Measurements from ENCODE around the gene SYT9.

SYT9 gene

GRCh38 chr11:7422544-7423331 is 171.0 kb downstream of the SYT9 start:
- Mint-ChIP-seq H3K27me3 (ENCODE audit: low read depth, poor library complexity) (peaks cover 20% of the 10 kb centered on the region), H3K4me1 (peaks cover 6% of the 10 kb centered on the region), H3K36me3 (ENCODE audit: low read depth) (no peaks in the 10 kb centered on the region), H3K27ac (no peak overlapping the region), H3K4me3 (no peak overlapping the region), H3K9me3 (no peaks in the 10 kb centered on the region)
- no peak for DNase-seq
- TF ChIP-seq, protein P1, sequence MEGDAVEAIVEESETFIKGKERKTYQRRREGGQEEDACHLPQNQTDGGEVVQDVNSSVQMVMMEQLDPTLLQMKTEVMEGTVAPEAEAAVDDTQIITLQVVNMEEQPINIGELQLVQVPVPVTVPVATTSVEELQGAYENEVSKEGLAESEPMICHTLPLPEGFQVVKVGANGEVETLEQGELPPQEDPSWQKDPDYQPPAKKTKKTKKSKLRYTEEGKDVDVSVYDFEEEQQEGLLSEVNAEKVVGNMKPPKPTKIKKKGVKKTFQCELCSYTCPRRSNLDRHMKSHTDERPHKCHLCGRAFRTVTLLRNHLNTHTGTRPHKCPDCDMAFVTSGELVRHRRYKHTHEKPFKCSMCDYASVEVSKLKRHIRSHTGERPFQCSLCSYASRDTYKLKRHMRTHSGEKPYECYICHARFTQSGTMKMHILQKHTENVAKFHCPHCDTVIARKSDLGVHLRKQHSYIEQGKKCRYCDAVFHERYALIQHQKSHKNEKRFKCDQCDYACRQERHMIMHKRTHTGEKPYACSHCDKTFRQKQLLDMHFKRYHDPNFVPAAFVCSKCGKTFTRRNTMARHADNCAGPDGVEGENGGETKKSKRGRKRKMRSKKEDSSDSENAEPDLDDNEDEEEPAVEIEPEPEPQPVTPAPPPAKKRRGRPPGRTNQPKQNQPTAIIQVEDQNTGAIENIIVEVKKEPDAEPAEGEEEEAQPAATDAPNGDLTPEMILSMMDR (IDR thresholded peaks at IDR 0.05) = no peak

- TF ChIP-seq, protein P1 (IDR thresholded peaks at IDR 0.05) = no peak
- Mint-ChIP-seq H3K4me1 (peaks cover 9% of the 10 kb centered on the region), H3K27me3 (ENCODE audit: low read depth, poor library complexity) (peaks cover 26% of the 10 kb centered on the region)
Measured at GRCh38 chr11:7423946-7424345, 172.2 kb downstream of the SYT9 start.

DNA sequence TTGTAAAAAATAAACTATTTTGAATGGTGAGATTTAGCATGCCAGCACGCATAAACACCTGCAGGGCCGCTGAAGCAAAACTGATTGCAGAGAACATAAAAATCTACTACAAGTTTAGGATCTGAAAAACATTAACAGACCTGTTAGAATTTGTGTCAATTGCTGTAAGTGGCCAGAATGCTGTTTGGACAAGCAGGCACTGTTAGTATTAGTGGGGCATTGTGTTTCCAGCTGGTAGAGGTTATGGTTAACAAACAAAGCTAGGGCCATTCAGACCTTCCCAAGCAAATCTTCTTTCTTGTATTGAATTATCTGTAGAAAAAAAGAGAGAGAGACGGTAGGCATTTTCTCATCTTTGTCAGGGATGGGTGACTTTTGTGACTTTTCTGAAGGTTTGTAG is 176.0 kb downstream of the SYT9 start:
- no peak overlapping the region for H3K27ac Mint-ChIP-seq
- H3K9me3 Mint-ChIP-seq = no peaks in the 10 kb centered on the region
- no peak for DNase-seq
- H3K4me3 Mint-ChIP-seq = no peak overlapping the region
- TF ChIP-seq, protein P1 (IDR thresholded peaks at IDR 0.05) = no peak
- no peaks in the 10 kb centered on the region for H3K36me3 Mint-ChIP-seq (ENCODE audit: low read depth)
- peaks cover 9% of the 10 kb centered on the region for H3K4me1 Mint-ChIP-seq
- H3K27me3 Mint-ChIP-seq (ENCODE audit: low read depth, poor library complexity) = peaks cover 20% of the 10 kb centered on the region

More at GRCh38 chr11:7423946-7424345, 172.2 kb downstream of the SYT9 start:
- no peaks in the 10 kb centered on the region for H3K9me3 Mint-ChIP-seq
- no peak overlapping the region for H3K27ac Mint-ChIP-seq
- H3K36me3 Mint-ChIP-seq (ENCODE audit: low read depth) = no peaks in the 10 kb centered on the region
- DNase-seq = no peak
- no peak overlapping the region for H3K4me3 Mint-ChIP-seq

- H3K4me1 Mint-ChIP-seq = peaks cover 9% of the 10 kb centered on the region
- TF ChIP-seq, protein P1 (IDR thresholded peaks at IDR 0.05) = no peak
- peaks cover 20% of the 10 kb centered on the region for H3K27me3 Mint-ChIP-seq (ENCODE audit: low read depth, poor library complexity)
- H3K9me3 Mint-ChIP-seq = no peaks in the 10 kb centered on the region
- no peaks in the 10 kb centered on the region for H3K36me3 Mint-ChIP-seq (ENCODE audit: low read depth)
- H3K4me3 Mint-ChIP-seq = no peak overlapping the region
- no peak overlapping the region for H3K27ac Mint-ChIP-seq
- DNase-seq = no peak
Measured at GRCh38 chr11:7428196-7428595, 176.5 kb downstream of the SYT9 start.

DNA sequence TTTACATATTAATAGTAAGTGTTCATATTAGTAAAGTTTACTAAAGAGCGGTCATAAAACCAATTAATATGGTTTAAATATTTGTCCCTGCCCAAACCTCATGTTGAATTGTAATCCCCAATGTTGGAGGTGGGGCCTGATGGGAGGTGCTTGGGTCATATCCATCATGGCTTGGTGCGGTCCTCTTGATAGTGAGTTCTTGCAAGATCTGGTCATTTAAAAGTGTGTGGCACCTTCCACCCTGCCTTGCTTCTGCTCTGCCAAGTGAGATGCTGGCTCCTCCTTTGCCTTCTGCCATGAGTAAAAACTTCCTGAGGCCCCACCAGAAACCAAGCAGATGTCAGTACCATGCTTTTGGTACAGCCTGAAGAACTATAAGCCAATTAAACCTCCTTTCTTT is 178.8 kb downstream of the SYT9 start:
- no peaks in the 10 kb centered on the region for H3K9me3 Mint-ChIP-seq
- H3K27ac Mint-ChIP-seq = no peak overlapping the region
- H3K36me3 Mint-ChIP-seq (ENCODE audit: low read depth) = no peaks in the 10 kb centered on the region
- DNase-seq = no peak
- peaks cover 9% of the 10 kb centered on the region for H3K4me1 Mint-ChIP-seq
- no peak overlapping the region for H3K4me3 Mint-ChIP-seq
- peaks cover 16% of the 10 kb centered on the region for H3K27me3 Mint-ChIP-seq (ENCODE audit: low read depth, poor library complexity)
- TF ChIP-seq, protein P1 (IDR thresholded peaks at IDR 0.05) = no peak

DNA sequence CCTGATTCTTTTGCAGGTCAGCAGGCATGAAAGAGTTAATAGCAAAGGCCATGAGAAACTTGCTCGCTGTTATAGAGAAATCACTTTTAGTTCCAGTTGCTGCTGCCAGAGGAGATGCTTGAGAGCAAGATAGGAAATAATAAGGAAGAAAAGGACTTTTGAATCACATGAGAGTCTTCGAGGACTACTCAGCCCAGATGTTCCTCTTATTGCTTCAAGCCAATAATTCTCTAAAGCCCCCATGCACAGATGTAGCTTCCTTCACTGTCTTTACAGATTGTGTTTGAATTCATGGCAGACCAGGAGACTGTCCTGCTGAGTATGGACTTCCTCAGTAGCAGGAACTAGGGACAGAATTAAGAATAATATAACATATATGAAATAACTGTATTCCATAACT is 183.5 kb downstream of the SYT9 start:
- Mint-ChIP-seq H3K36me3 (ENCODE audit: low read depth) (no peaks in the 10 kb centered on the region), H3K9me3 (no peaks in the 10 kb centered on the region), H3K4me1 (peaks cover 16% of the 10 kb centered on the region), H3K27me3 (ENCODE audit: low read depth, poor library complexity) (peaks cover 8% of the 10 kb centered on the region), H3K4me3 (no peak overlapping the region), H3K27ac (no peak overlapping the region)
- no peak for DNase-seq
- TF ChIP-seq, protein P1 (IDR thresholded peaks at IDR 0.05) = no peak
